WTC11 (cell line): Measurements from ENCODE around the gene EBNA1BP2. TPM values are rescaled to one million over a fixed set of nuclear protein-coding genes. Genes with fewer than 3 reads are reported as not detected.

Experiments used
- ATAC-seq: fragments of 200-7000 bp; cut with Tn5 transposase; 2 replicates; pipeline ENCODE4 v1.10.0; 2021; ENCODE audit warnings: mild to moderate bottlenecking, moderate library complexity
- CTCF ChIA-PET: fragments of 300-600 bp; sonication (Branson Sonifier 250); formaldehyde crosslinking; loops from one replicate; lab custom pipeline; 2021; ENCODE audit warnings: antibody characterized with exemption; lab: Charles Lee
- POLR2A ChIA-PET: fragments of 350-600 bp; sonication (Branson Sonifier 250); formaldehyde crosslinking; loops from one replicate; lab custom pipeline; 2021; ENCODE audit warnings: antibody characterized with exemption; lab: Charles Lee
- DNase-seq: peaks from one replicate; pipeline ENCODE4 v3.0.0; 2021; ENCODE audit warnings: low spot score
- H3K27ac Mint-ChIP-seq: 2 replicates; pipeline ENCODE4 v1.8.0; 2021; ENCODE audit warnings: mixed read lengths
- H3K27me3 Mint-ChIP-seq: 2 replicates; pipeline ENCODE4 v1.8.0; 2021; ENCODE audit warnings: low read depth, mild to moderate bottlenecking, moderate library complexity, mixed read lengths
- H3K36me3 Mint-ChIP-seq: 2 replicates; pipeline ENCODE4 v1.8.0; 2021; ENCODE audit warnings: mixed read lengths
- H3K4me1 Mint-ChIP-seq: 2 replicates; pipeline ENCODE4 v1.8.0; 2022; ENCODE audit warnings: mixed read lengths
- H3K4me3 Mint-ChIP-seq: 2 replicates; pipeline ENCODE4 v1.8.0; 2021; ENCODE audit warnings: mild to moderate bottlenecking, moderate library complexity, mixed read lengths
- H3K9me3 Mint-ChIP-seq: 2 replicates; pipeline ENCODE4 v1.8.0; 2021; ENCODE audit warnings: mixed read lengths
- ATF1 ChIP-seq: sonication (generic); formaldehyde crosslinking; IDR thresholded peaks from 2 replicates; pipeline ENCODE4 v1.8.1; 2023; ENCODE audit warnings: mild to moderate bottlenecking, moderate library complexity, missing genetic modification reagents
- CBFB ChIP-seq: sonication (generic); formaldehyde crosslinking; IDR thresholded peaks from 2 replicates; pipeline ENCODE4 v1.8.1; 2022; ENCODE audit warnings: mild to moderate bottlenecking, low read depth, missing genetic modification reagents
- GTF2I ChIP-seq: fragments of 250-450 bp; sonication (Bioruptor Pico); conservative IDR thresholded peaks from 2 replicates; pipeline ENCODE4 v1.4.0; 2021; ENCODE audit warnings: mild to moderate bottlenecking
- JUN ChIP-seq: sonication (generic); formaldehyde crosslinking; IDR thresholded peaks from 2 replicates; pipeline ENCODE4 v1.8.0; 2023; ENCODE audit warnings: mild to moderate bottlenecking, missing genetic modification reagents
- NR3C1 ChIP-seq: sonication (generic); formaldehyde crosslinking; conservative IDR thresholded peaks from 2 replicates; pipeline ENCODE4 v1.8.1; 2023; ENCODE audit warnings: low read depth, mild to moderate bottlenecking, missing genetic modification reagents
- RORB ChIP-seq: fragments of 250-450 bp; sonication (Bioruptor Pico); IDR thresholded peaks from 2 replicates; pipeline ENCODE4 v1.9.0; 2021; ENCODE audit warnings: mild to moderate bottlenecking
- SMAD4 ChIP-seq: sonication (generic); formaldehyde crosslinking; IDR thresholded peaks from 2 replicates; pipeline ENCODE4 v1.8.0; 2022; ENCODE audit warnings: mild to moderate bottlenecking, missing genetic modification reagents
- TEAD4 ChIP-seq: sonication (generic); formaldehyde crosslinking; IDR thresholded peaks from 2 replicates; pipeline ENCODE4 v1.8.0; 2022; ENCODE audit warnings: mild to moderate bottlenecking, missing genetic modification reagents
- USF2 ChIP-seq: sonication (generic); formaldehyde crosslinking; IDR thresholded peaks from 2 replicates; pipeline ENCODE4 v1.8.1; 2023; ENCODE audit warnings: mild to moderate bottlenecking, missing genetic modification reagents, moderate library complexity
- ZNF138 ChIP-seq: sonication (generic); formaldehyde crosslinking; conservative IDR thresholded peaks from 2 replicates; pipeline ENCODE4 v1.8.1; 2022; ENCODE audit warnings: mild to moderate bottlenecking, moderate library complexity, missing genetic modification reagents
- ZNF512 ChIP-seq: sonication (generic); formaldehyde crosslinking; IDR thresholded peaks from 2 replicates; pipeline ENCODE4 v1.8.1; 2022; ENCODE audit warnings: missing genetic modification reagents, borderline replicate concordance
- ZSCAN18 ChIP-seq: fragments of 250-450 bp; sonication (Bioruptor Pico); IDR thresholded peaks from 2 replicates; pipeline ENCODE4 v2.1.2; 2022; ENCODE audit warnings: mild to moderate bottlenecking, moderate library complexity
- total RNA-seq: library from RNA; stranded (reverse); gene quantifications from 3 replicates; pipeline ENCODE4 v1.2.3, GENCODE V29; 2021
- TF ChIP-seq, protein P1 (sequence below): fragments of 250-450 bp; sonication (Bioruptor Pico); IDR thresholded peaks from 2 replicates; pipeline ENCODE4 v1.8.0; 2021; ENCODE audit warnings: mild to moderate bottlenecking
- TF ChIP-seq, protein P2 (sequence below): fragments of 250-450 bp; sonication (Bioruptor Pico); conservative IDR thresholded peaks from 2 replicates; pipeline ENCODE4 v1.9.0; 2021; ENCODE audit warnings: mild to moderate bottlenecking
- TF ChIP-seq, protein P3 (sequence below): fragments of 200-600 bp; IDR thresholded peaks from 2 replicates; pipeline ENCODE4 v1.8.0; 2022; ENCODE audit warnings: antibody characterized with exemption
- TF ChIP-seq, protein P4 (sequence below): fragments of 250-450 bp; sonication (Bioruptor Pico); IDR thresholded peaks from 2 replicates; pipeline ENCODE4 v1.9.0; 2021; ENCODE audit warnings: mild to moderate bottlenecking

The EBNA1BP2 gene
- total RNA-seq, 1 experiment from 2014 or later, result 93.7 TPM

DNA sequence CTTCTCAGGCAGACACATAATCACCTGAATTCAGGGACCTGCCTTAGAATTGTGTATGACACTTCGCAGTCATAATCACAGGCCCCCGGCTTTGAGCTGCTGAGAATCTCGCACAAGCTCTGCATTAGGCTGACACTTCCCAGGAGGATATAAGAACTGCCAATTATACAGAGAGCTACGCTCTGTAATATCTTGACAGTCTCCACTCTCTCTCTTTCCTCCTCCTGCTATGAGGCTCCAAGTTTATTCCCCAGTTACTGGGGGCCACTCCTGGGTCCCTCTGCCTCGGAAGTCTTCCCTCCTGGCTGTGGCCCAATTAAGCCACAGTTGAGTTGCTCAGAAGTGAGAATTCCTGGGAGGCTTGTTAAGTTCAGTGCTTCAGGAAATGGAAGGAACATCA lies 42.7 kb downstream of the EBNA1BP2 start:
- CTCF ChIA-PET, result interaction anchor here (0.6 to 1.1 kb wide), 3 partner anchors 15 to 754 kb away, joined by 3 to 7 read pairs (median 3); partner anchors contain the start of gene ZNF691
- POLR2A ChIA-PET, result no interaction called here
- Mint-ChIP-seq H3K27ac (no peak overlapping the region), H3K4me3 (no peak overlapping the region), H3K9me3 (peaks cover 58% of the 10 kb centered on the region), H3K4me1 (peaks cover 15% of the 10 kb centered on the region), H3K36me3 (peaks cover 64% of the 10 kb centered on the region), H3K27me3 (no peaks in the 10 kb centered on the region; the same call in 1 of the 2 replicates)
- TF ChIP-seq ZSCAN18, result no peak
- DNase-seq, result no peak
- no peak for ATAC-seq

DNA sequence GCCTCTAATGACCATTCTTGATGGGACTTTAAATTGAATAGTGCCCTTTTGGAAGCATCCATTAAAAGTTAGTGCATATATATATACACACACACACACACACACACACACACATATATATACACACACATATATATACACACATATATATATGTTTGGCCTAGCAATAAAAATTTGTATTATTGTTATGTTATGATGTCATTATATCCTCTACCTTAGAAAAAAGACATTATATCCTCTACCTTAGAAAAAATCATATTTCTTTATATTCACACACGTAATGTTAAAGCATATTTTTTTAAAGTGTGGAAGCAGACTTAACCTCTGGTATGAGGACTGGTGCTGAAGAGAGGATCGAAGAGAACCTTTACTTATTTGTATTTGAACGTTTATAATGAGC lies 43.3 kb downstream of the EBNA1BP2 start:
- peaks cover 13% of the 10 kb centered on the region for H3K4me1 Mint-ChIP-seq
- no peak for ATAC-seq
- TF ChIP-seq SMAD4 (CRISPR knock-in tag) (no peak), ZNF138 (CRISPR knock-in tag) (no peak), RORB (CRISPR knock-in tag) (no peak), NR3C1 (CRISPR knock-in tag) (no peak), JUN (CRISPR knock-in tag) (no peak), TEAD4 (no peak), GTF2I (CRISPR knock-in tag) (no peak), USF2 (CRISPR knock-in tag) (no peak)
- TF ChIP-seq, protein P1, sequence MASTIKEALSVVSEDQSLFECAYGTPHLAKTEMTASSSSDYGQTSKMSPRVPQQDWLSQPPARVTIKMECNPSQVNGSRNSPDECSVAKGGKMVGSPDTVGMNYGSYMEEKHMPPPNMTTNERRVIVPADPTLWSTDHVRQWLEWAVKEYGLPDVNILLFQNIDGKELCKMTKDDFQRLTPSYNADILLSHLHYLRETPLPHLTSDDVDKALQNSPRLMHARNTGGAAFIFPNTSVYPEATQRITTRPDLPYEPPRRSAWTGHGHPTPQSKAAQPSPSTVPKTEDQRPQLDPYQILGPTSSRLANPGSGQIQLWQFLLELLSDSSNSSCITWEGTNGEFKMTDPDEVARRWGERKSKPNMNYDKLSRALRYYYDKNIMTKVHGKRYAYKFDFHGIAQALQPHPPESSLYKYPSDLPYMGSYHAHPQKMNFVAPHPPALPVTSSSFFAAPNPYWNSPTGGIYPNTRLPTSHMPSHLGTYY (CRISPR knock-in tag), result no peak
- TF ChIP-seq, protein P2, sequence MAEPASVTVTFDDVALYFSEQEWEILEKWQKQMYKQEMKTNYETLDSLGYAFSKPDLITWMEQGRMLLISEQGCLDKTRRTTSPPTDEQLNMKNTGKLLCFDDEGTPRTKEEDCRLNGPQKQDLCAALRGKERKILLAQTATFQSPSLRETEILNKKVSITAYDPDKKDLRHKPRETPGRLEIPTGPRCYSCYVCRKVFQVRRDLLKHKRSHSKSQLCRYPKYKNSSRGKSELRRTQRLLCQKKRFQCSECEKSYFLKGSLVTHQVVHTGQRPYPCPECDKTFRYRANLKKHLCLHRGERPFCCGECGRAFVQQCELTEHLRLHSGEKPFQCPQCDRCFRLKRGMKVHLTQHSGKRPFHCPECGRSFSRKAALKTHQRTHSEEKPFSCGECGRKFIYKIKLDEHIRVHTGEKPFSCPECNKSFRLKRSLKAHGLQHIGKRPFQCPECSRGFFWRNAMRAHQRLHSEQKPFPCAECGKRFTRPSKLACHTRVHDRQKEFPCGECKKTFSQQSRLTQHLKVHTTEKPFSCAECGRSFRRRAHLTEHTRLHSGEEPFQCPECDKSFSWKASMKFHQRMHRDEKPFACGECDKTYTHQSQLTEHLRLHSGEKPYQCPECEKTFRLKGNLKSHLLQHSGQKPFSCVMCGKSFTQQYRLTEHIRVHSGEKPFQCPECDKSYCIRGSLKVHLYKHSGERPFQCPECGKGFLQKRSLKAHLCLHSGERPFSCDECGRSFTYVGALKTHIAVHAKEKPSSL (CRISPR knock-in tag), result no peak
- CTCF ChIA-PET, result interaction anchor here (0.7 to 1.1 kb wide), 2 partner anchors 15 to 283 kb away, joined by 3 to 7 read pairs; partner anchors contain the start of gene ZNF691
- peaks cover 56% of the 10 kb centered on the region for H3K9me3 Mint-ChIP-seq
- no peak overlapping the region for H3K4me3 Mint-ChIP-seq
- no peak for DNase-seq
- POLR2A ChIA-PET, result no interaction called here
- no peaks in the 10 kb centered on the region; the same call in 1 of the 2 replicates for H3K27me3 Mint-ChIP-seq
- H3K36me3 Mint-ChIP-seq, result peaks cover 62% of the 10 kb centered on the region
- H3K27ac Mint-ChIP-seq, result no peak overlapping the region

DNA sequence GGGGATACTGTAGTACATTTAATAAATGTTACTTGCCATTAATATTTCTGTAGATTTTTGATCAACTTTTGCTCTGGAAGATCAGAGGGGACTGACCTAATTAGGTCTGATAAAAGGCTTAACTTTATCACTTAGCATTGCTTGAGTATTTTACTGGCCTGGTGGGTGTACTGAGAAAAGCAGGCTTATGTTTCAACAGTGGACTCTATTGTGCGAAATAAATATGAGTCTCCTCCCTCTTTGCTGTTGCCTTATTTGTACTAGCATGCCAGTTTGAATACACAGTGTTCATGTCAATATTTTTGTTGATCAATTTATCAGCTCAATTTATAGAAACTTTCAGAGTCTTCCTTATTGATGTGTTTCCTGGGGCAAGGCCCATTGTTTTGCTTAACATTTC lies 49.1 kb downstream of the EBNA1BP2 start:
- H3K4me3 Mint-ChIP-seq, result no peak overlapping the region
- no peak for DNase-seq
- no peak for TF ChIP-seq ATF1
- TF ChIP-seq, all 79 proteins: peak for 0
- H3K9me3 Mint-ChIP-seq, result peaks cover 34% of the 10 kb centered on the region
- ChIA-PET POLR2A (interaction anchor here (0.7 kb wide), 1 partner anchor 96 kb away, joined by 3 read pairs; no protein-coding TSS in a partner anchor), CTCF (no interaction called here)
- ATAC-seq, result no peak
- peaks cover 43% of the 10 kb centered on the region for H3K4me1 Mint-ChIP-seq
- H3K27ac Mint-ChIP-seq, result no peak overlapping the region
- peaks cover 51% of the 10 kb centered on the region for H3K36me3 Mint-ChIP-seq
- H3K27me3 Mint-ChIP-seq, result peaks cover 7% of the 10 kb centered on the region; the same call in 1 of the 2 replicates

GRCh38 chr1:43121256-43121900 lies 50.7 kb downstream of the EBNA1BP2 start:
- Mint-ChIP-seq H3K27me3 (peaks cover 7% of the 10 kb centered on the region; the same call in 1 of the 2 replicates), H3K4me1 (peaks cover 43% of the 10 kb centered on the region), H3K9me3 (peaks cover 27% of the 10 kb centered on the region), H3K27ac (peak overlapping the region; percentile 93), H3K36me3 (peaks cover 42% of the 10 kb centered on the region), H3K4me3 (peak overlapping the region; percentile 74)
- CTCF ChIA-PET, result interaction anchor here (0.5 to 1.7 kb wide), 3 partner anchors 22 to 159 kb away, joined by 3 to 5 read pairs (median 4); no protein-coding TSS in a partner anchor
- ATAC-seq (no peak), DNase-seq (no peak)
- POLR2A ChIA-PET, result no interaction called here
- no peak for TF ChIP-seq ZNF512 (CRISPR knock-in tag)
- TF ChIP-seq, protein P3, sequence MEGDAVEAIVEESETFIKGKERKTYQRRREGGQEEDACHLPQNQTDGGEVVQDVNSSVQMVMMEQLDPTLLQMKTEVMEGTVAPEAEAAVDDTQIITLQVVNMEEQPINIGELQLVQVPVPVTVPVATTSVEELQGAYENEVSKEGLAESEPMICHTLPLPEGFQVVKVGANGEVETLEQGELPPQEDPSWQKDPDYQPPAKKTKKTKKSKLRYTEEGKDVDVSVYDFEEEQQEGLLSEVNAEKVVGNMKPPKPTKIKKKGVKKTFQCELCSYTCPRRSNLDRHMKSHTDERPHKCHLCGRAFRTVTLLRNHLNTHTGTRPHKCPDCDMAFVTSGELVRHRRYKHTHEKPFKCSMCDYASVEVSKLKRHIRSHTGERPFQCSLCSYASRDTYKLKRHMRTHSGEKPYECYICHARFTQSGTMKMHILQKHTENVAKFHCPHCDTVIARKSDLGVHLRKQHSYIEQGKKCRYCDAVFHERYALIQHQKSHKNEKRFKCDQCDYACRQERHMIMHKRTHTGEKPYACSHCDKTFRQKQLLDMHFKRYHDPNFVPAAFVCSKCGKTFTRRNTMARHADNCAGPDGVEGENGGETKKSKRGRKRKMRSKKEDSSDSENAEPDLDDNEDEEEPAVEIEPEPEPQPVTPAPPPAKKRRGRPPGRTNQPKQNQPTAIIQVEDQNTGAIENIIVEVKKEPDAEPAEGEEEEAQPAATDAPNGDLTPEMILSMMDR, result no peak
- TF ChIP-seq, protein P4, sequence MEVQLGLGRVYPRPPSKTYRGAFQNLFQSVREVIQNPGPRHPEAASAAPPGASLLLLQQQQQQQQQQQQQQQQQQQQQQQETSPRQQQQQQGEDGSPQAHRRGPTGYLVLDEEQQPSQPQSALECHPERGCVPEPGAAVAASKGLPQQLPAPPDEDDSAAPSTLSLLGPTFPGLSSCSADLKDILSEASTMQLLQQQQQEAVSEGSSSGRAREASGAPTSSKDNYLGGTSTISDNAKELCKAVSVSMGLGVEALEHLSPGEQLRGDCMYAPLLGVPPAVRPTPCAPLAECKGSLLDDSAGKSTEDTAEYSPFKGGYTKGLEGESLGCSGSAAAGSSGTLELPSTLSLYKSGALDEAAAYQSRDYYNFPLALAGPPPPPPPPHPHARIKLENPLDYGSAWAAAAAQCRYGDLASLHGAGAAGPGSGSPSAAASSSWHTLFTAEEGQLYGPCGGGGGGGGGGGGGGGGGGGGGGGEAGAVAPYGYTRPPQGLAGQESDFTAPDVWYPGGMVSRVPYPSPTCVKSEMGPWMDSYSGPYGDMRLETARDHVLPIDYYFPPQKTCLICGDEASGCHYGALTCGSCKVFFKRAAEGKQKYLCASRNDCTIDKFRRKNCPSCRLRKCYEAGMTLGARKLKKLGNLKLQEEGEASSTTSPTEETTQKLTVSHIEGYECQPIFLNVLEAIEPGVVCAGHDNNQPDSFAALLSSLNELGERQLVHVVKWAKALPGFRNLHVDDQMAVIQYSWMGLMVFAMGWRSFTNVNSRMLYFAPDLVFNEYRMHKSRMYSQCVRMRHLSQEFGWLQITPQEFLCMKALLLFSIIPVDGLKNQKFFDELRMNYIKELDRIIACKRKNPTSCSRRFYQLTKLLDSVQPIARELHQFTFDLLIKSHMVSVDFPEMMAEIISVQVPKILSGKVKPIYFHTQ, result no peak
- no peak for TF ChIP-seq CBFB (CRISPR knock-in tag)
